RWPE2 (cell line): ENCODE results near the gene C3orf70.
"Not testable (repeated sequence)": the region's sequence is repeated elsewhere in the genome, so short reads cannot be mapped to it uniquely, and the experiment has no call there.

Source experiments
- ATAC-seq: fragments of 200-7000 bp; cut with Tn5 transposase; 3 replicates; pipeline ENCODE4 v1.9.1; 2021; ENCODE audit warnings: low read depth
- DNase-seq: peaks from one replicate; pipeline ENCODE4 v3.0.0-alpha.2; 2020; ENCODE audit warnings: low spot score
- H3K27ac ChIP-seq: fragments of 450-650 bp; 2 replicates; pipeline ENCODE4 v1.5.1; 2017; ENCODE audit warnings: mild to moderate bottlenecking; ENCODE audit not compliant: poor library complexity, severe bottlenecking
- H3K27me3 ChIP-seq: fragments of 250-450 bp; sonication (Bioruptor Pico); 2 replicates; pipeline ENCODE4 v1.5.1; 2021; ENCODE audit warnings: mild to moderate bottlenecking, moderate library complexity; ENCODE audit not compliant: insufficient read depth, poor library complexity, severe bottlenecking
- H3K36me3 ChIP-seq: fragments of 250-450 bp; sonication (Bioruptor Pico); 2 replicates; pipeline ENCODE4 v1.5.1; 2020; ENCODE audit warnings: low read depth, mild to moderate bottlenecking, moderate library complexity
- H3K4me1 ChIP-seq: fragments of 250-450 bp; sonication (Bioruptor Pico); 2 replicates; pipeline ENCODE4 v1.5.1; 2021; ENCODE audit warnings: mild to moderate bottlenecking, moderate library complexity; ENCODE audit not compliant: insufficient read depth, poor library complexity, severe bottlenecking
- H3K4me3 ChIP-seq: fragments of 250-450 bp; sonication (Bioruptor Pico); 2 replicates; pipeline ENCODE4 v1.5.1; 2021; ENCODE audit warnings: mild to moderate bottlenecking, moderate library complexity; ENCODE audit not compliant: severe bottlenecking
- H3K9me3 ChIP-seq: fragments of 250-450 bp; sonication (Bioruptor Pico); 2 replicates; pipeline ENCODE4 v1.5.1; 2021; ENCODE audit warnings: mild to moderate bottlenecking, moderate library complexity; ENCODE audit not compliant: severe bottlenecking
- CTCF ChIP-seq: fragments of 450-650 bp; IDR thresholded peaks from one replicate; pipeline ENCODE4 v1.5.1; 2017; ENCODE audit warnings: mild to moderate bottlenecking, moderate library complexity; ENCODE audit not compliant: poor library complexity, severe bottlenecking

The C3orf70 gene

GRCh38 chr3:185120126-185120525 is 32.7 kb downstream of the C3orf70 start:
- no peaks in the 10 kb centered on the region for H3K4me1 ChIP-seq
- DNase-seq: no peak
- H3K27me3 ChIP-seq: peaks cover 23% of the 10 kb centered on the region
- TF ChIP-seq CTCF: no peak
- H3K27ac ChIP-seq: no peak overlapping the region
- no peaks in the 10 kb centered on the region for H3K36me3 ChIP-seq
- no peak for ATAC-seq
- no peak overlapping the region for H3K4me3 ChIP-seq
- no peaks in the 10 kb centered on the region for H3K9me3 ChIP-seq

GRCh38 chr3:185115371-185115770 is 37.5 kb downstream of the C3orf70 start:
- DNase-seq: no peak
- Histone ChIP-seq H3K36me3 (no peaks in the 10 kb centered on the region), H3K4me3 (no peak overlapping the region), H3K27me3 (peaks cover 51% of the 10 kb centered on the region), H3K9me3 (no peaks in the 10 kb centered on the region), H3K27ac (no peak overlapping the region), H3K4me1 (no peaks in the 10 kb centered on the region)
- no peak for TF ChIP-seq CTCF
- ATAC-seq: no peak

GRCh38 chr3:185114756-185115155 is 38.1 kb downstream of the C3orf70 start:
- peaks cover 47% of the 10 kb centered on the region for H3K27me3 ChIP-seq
- DNase-seq (no peak), ATAC-seq (no peak)
- H3K27ac ChIP-seq: no peak overlapping the region
- H3K9me3 ChIP-seq: no peaks in the 10 kb centered on the region
- no peaks in the 10 kb centered on the region for H3K4me1 ChIP-seq
- H3K36me3 ChIP-seq: no peaks in the 10 kb centered on the region
- TF ChIP-seq CTCF: no peak
- no peak overlapping the region for H3K4me3 ChIP-seq

- TF ChIP-seq CTCF: no peak
- Histone ChIP-seq H3K4me3 (no peak overlapping the region), H3K27me3 (peaks cover 45% of the 10 kb centered on the region), H3K9me3 (no peaks in the 10 kb centered on the region), H3K36me3 (no peaks in the 10 kb centered on the region), H3K27ac (no peak overlapping the region), H3K4me1 (no peaks in the 10 kb centered on the region)
- ATAC-seq (no peak), DNase-seq (no peak)
Measured at GRCh38 chr3:185112186-185112585, 40.7 kb downstream of the C3orf70 start.

GRCh38 chr3:185109012-185109411 is 43.8 kb downstream of the C3orf70 start:
- not testable (repeated sequence) for H3K9me3 ChIP-seq, H3K4me3 ChIP-seq, H3K27ac ChIP-seq, H3K4me1 ChIP-seq, ATAC-seq, DNase-seq, H3K36me3 ChIP-seq
- H3K27me3 ChIP-seq: peaks cover 35% of the 10 kb centered on the region

GRCh38 chr3:185106256-185106890 is 46.5 kb downstream of the C3orf70 start:
- not testable (repeated sequence) for ATAC-seq, H3K36me3 ChIP-seq, H3K9me3 ChIP-seq, DNase-seq, H3K4me1 ChIP-seq, H3K27ac ChIP-seq, H3K4me3 ChIP-seq
- H3K27me3 ChIP-seq: peaks cover 23% of the 10 kb centered on the region
